ENCODE measurements around the gene BAIAP3. TPM values are rescaled to one million over a fixed set of nuclear protein-coding genes. Genes with fewer than 3 reads are reported as not detected.

Gene BAIAP3
- total RNA-seq, 1 experiment from 2014 or later, result 6.8 TPM

DNA sequence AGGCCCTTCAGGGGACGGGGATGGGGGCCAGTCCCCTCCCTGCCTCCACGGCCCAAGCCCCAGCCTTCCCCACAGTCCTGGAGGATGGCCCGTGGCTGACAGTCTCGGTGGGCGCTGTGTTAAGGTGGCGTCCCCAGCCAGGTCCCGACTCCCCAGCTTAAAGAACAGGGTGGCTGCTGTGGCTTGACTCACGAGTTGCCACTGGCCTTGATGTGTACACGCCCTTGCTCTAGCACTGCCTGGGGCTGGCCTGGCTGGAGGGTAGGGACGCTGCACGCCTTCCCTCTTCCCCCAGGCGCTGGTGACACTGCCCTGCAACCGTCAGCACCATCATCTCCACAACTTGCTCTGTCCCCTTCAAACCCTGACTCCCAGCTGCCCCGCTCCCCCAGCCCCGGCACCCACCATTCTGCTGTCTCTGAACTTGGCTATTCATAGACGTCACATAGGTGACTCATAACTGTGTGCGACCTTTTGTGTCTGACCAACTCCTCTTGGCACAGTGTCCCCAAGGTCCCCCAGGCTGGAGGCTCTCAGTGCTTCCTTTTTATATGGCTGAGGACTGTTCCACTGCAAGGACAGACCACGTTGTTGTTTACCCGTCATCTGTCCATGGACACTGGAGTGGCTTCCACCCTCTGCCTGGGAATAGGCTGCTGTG is 24.6 kb downstream of the BAIAP3 start:
- no peak overlapping the region for H3K14ac ChIP-seq (ENCODE audit: insufficient read depth, low read length)
- H3K18ac ChIP-seq (ENCODE audit: insufficient read length, low read depth, low read length), result no peak overlapping the region
- H3K56ac ChIP-seq (ENCODE audit: insufficient read length, low read depth, low read length), result no peak overlapping the region
- no peaks in the 10 kb centered on the region for H3K9me3 ChIP-seq (ENCODE audit: control insufficient read depth, low read depth, low read length)
- H2BK120ac ChIP-seq (ENCODE audit: low read depth, low read length, poor library complexity, severe bottlenecking), result no peak overlapping the region
- TF ChIP-seq, protein P1, sequence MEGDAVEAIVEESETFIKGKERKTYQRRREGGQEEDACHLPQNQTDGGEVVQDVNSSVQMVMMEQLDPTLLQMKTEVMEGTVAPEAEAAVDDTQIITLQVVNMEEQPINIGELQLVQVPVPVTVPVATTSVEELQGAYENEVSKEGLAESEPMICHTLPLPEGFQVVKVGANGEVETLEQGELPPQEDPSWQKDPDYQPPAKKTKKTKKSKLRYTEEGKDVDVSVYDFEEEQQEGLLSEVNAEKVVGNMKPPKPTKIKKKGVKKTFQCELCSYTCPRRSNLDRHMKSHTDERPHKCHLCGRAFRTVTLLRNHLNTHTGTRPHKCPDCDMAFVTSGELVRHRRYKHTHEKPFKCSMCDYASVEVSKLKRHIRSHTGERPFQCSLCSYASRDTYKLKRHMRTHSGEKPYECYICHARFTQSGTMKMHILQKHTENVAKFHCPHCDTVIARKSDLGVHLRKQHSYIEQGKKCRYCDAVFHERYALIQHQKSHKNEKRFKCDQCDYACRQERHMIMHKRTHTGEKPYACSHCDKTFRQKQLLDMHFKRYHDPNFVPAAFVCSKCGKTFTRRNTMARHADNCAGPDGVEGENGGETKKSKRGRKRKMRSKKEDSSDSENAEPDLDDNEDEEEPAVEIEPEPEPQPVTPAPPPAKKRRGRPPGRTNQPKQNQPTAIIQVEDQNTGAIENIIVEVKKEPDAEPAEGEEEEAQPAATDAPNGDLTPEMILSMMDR (conservative IDR thresholded peaks at IDR 0.05), result no peak
- H3K4me1 ChIP-seq (ENCODE audit: insufficient read depth, low read length), result no peaks in the 10 kb centered on the region
- H3K4me3 Mint-ChIP-seq, result 0 out of 5 replicates have a peak overlapping the region, but pooled peaks of 1 of the 2 experiments have one; percentile 36
- no peak overlapping the region for H2BK15ac ChIP-seq (ENCODE audit: low read depth, low read length)
- WGBS (ENCODE audit: extremely low coverage, insufficient read length, low lambda C conversion rate), result no CpG with 5 or more reads among the region's 19 CpGs
- no peaks in the 10 kb centered on the region for H4K20me1 ChIP-seq (ENCODE audit: control insufficient read depth, insufficient read depth, insufficient read length)
- H4K5ac ChIP-seq (ENCODE audit: insufficient read length, low read depth, low read length), result no peak overlapping the region
- H2AFZ ChIP-seq (ENCODE audit: low read length), result no peak overlapping the region
- no peak overlapping the region for H4K91ac ChIP-seq (ENCODE audit: insufficient read length, low read depth, low read length)
- H3K9me3 Mint-ChIP-seq, result no peaks in the 10 kb centered on the region
- no peak overlapping the region for H2AK5ac ChIP-seq (ENCODE audit: insufficient read length, low read length)
- no peak overlapping the region for H2BK5ac ChIP-seq (ENCODE audit: insufficient read length, low read length)
- H4K8ac ChIP-seq (replicated peaks; ENCODE audit: insufficient read length, low read depth, low read length), result no peak overlapping the region
- H3K27ac Mint-ChIP-seq, result no peak overlapping the region
- no peak overlapping the region for H3K4me2 ChIP-seq (ENCODE audit: insufficient read depth, insufficient read length, low read length)
- no peak overlapping the region for H3K23ac ChIP-seq (ENCODE audit: insufficient read length, low read depth, low read length)
- H3K27ac ChIP-seq (ENCODE audit: insufficient read length, low read depth, low read length), result no peak overlapping the region
- peaks cover 6 to 16% (median 11%) of the 10 kb centered on the region in 3 experiments; a peak in 6 of 7 replicates for H3K36me3 Mint-ChIP-seq (ENCODE audit: insufficient read depth in 1 of 3, low read depth in 3 of 3)
- H3K79me1 ChIP-seq (ENCODE audit: insufficient read depth, low read depth, low read length, poor library complexity, severe bottlenecking), result no peaks in the 10 kb centered on the region
- H3K27me3 Mint-ChIP-seq (ENCODE audit: low read depth), result no peaks in the 10 kb centered on the region
- no peak overlapping the region for H3T11ph ChIP-seq (ENCODE audit: low read length)
- no peak overlapping the region for H3K4ac ChIP-seq (ENCODE audit: low read depth, low read length)
- peaks cover 2% of the 10 kb centered on the region; the same call in 1 of the 2 replicates for H3K79me2 ChIP-seq (ENCODE audit: insufficient read depth, low read length)
- H3K4me1 Mint-ChIP-seq, result peaks cover 0 to 2% of the 10 kb centered on the region in 2 experiments; a peak in 1 of 4 replicates
- no peaks in the 10 kb centered on the region for H3K23me2 ChIP-seq (ENCODE audit: insufficient read length, low read depth, low read length, poor library complexity, severe bottlenecking)
- no peak overlapping the region for H2BK12ac ChIP-seq (ENCODE audit: insufficient read length, low read depth, low read length)
- H2BK20ac ChIP-seq (ENCODE audit: low read depth, low read length, poor library complexity, severe bottlenecking), result no peak overlapping the region
- H3K9ac ChIP-seq (ENCODE audit: extremely low read depth, insufficient read length, low read length), result no peak overlapping the region
- DNase-seq, result no peak
- H3K27me3 ChIP-seq (ENCODE audit: insufficient read depth, low read length), result no peaks in the 10 kb centered on the region

Measured in H9 (cell line).